Superior temporal gyrus (tissue), 1 donor: ENCODE data around the gene MBL2.

Experiments used
- DNase-seq: peaks from one replicate; pipeline ENCODE4 v3.0.0-alpha.2; 2016; ENCODE audit errors: extremely low spot score

Gene MBL2

DNA sequence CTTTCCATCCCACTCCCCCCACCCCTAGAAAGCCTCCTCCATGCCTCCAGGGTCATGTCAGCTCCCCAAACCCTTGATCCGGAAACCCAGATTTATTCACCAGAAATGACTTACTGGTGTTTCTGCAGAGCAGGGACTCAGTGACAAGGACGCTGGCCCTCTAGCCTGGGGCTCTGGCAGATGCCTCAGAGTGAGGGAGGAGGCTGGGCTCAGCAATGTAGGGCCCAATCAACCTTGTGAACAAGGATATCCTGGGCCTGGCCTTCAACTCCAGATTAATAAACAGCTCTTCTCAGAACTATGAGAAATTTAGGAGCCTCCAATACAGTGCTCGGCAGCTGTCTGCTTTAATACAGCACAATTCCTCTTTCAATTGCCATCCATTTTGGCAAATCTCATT lies at the start of gene MBL2:
MBL2 (minus strand) TSS at position 162 of the 400 bp plus-strand sequence. CDS start 1,149 bp downstream, outside the sequence.
- no peak for DNase-seq

DNA sequence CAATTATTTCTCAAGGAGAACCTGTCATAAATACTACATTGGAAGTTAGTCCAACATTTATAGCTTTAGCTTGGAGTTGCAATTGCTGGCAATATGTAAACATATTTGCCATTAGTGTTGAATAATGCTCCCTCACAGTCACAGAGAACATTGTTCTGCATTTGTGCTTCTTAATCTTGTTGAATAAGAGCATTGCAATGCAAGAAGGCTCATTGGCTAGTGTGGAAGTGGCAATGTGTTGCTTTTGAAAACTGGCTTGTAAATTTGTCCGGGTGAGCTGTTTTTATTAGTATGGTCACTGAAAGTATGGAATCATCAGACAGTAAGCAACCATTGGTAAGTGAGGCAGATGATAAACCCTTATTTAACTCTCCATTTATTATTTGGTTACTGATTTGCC lies 47.7 kb upstream of the MBL2 start:
- DNase-seq: no peak

DNA sequence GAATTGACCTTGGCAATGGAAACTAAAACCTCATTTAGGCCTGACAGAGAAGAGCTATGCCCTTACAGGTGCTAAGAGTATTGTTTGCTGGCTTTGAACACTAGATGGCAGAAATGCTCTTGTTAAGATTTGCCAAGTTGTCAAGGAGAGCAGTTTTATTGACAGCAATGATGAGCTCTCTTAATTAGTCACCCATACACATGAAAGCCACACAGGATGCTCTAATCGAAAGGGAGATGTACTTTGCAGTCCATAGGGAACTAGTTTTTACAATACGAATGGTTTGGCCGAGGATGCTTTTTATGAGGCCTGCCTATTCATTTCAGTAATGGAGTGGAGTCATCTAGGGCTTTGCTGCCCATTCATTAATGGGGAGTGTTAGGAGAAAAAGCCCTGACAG lies 45.4 kb upstream of the MBL2 start:
- peak; percentile 50 for DNase-seq

- DNase-seq: no peak
These were observed 41.9 kb upstream of the MBL2 start for GRCh38 chr10:52814506-52814905.

DNA sequence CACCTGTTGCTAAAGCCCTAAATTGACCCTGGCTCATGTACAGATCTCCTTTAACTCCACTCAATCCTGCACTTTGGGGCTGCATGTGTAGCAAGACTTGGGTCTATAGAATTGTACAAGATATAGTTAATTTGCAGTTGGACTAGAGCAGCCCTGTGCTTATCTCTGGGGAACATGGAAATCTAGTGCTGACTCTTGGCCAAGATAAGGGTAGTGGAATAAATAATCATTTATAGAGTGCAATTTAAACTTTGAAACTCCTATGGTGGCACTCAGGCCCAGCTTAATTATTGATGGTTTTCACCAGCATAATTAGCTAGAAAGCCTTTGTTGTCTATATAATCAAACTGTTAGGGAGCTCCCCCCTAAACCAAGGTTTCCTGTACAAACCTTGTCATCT lies 39.2 kb upstream of the MBL2 start:
- DNase-seq: no peak

DNA sequence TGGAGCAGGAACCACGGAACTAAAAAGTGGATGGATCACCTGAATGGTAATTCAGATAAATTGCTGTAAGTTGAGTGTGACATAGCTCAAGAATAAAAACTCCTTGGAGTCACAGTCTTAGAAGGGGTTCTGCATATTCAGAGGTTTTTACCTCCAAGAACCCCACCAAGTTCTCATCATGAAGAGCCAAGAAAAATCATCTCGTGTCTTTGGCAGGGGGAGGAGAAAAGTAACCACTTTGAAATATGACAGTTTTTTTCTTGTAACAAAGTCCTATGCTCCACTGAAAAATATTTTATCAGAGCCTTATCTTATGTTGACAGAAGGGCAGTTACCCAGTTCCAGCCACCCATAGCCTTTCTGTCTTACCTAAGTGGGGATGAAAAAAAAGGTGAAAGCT lies 38.2 kb upstream of the MBL2 start:
- DNase-seq: no peak

DNA sequence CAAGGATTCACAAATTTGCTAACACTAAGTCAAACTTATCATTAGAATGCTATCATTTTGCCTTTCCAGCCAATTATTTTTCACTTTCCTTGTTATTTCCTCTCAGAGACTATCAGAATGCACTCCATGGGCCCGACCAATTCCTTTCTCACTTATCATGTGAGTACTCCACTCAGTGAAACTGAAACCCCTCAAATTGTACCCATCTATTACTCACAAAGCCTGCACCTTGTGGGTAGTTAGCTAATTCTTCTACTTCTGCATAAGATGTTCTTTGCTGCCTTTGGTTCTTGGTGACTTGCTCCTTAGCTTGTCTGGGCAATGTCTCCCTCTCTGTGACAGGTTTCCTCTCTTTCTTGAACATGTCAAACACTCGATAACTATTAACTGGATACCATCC lies 35.2 kb upstream of the MBL2 start:
- no peak for DNase-seq

GRCh38 chr10:52805414-52806285 lies 33.1 kb upstream of the MBL2 start:
- DNase-seq: no peak

GRCh38 chr10:52801947-52802346 lies 29.4 kb upstream of the MBL2 start:
- DNase-seq: no peak

DNA sequence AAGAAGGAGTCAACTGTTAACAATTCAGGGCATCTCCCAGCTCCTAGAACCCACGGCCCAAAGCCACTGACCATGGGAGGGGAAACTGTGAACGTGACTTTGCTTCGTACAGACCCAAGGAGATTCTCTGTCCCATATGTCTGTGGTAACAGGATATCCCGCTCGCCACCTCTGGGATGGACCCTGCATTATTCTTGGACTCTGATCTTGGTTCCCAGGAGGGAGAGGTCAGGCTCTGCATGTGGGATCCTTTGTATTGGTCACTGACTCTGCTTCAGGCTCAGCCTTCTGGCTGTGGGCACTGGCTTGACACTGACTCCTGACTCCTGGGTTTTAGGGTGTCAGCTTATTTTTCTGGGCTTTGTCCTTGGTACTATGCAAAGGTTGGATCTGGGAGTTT lies 13.5 kb upstream of the MBL2 start:
- no peak for DNase-seq

- DNase-seq: no peak
These were observed 12.8 kb upstream of the MBL2 start for GRCh38 chr10:52785418-52785817.

GRCh38 chr10:52783726-52784125 lies 11.1 kb upstream of the MBL2 start:
- no peak for DNase-seq

GRCh38 chr10:52782554-52782953 lies 10.0 kb upstream of the MBL2 start:
- DNase-seq: no peak

- DNase-seq: no peak
These were observed 8.0 kb upstream of the MBL2 start for GRCh38 chr10:52780391-52781155.

- DNase-seq: peak; percentile 81
These were observed 7.2 kb upstream of the MBL2 start for GRCh38 chr10:52779541-52780390.

DNA sequence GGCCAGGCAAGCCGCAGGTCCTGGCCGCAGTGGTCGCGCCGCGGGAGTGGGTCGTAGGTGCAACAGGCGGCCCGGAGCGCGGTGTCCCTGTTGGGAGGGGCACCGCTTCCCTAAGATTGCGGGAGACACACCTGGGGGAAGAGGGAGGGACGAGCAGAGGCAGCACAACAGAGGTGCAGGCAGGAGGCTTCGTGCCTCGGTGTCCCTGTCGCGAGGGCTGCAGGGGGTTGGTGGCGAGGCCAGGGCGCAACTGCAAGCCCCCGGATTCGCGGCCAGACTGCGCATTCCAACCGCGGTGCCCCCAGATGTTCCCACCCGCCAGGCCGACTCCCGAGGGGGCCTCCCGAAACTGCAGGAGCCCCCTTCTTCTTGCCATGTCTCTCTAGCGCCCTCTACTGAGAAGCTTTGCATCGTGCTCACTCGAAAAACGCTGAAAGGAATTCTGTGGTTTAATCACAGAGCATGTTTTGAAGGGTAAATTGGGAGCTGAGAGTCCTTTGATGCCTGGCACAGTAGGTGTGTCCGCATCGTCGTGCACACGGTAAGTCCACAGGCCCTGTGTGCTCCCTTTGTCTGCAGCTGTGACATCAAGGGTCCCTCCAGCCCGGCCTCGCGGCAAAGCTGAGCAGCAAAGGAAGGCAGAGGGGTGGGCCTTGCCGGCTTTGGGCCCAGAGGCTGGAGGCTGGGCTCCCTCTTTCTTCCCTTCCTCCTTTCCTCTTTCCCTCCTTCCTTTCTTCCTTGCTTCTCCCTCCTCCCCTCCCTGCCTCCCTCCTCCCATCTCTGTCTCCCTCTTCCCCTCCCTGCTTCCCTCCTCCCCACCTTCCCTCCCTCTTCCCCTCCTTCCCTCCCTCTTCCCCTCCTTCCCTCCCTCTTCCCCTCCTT lies 6.2 kb upstream of the MBL2 start:
- DNase-seq: peak; percentile 51

GRCh38 chr10:52777414-52777813 lies 4.8 kb upstream of the MBL2 start:
- DNase-seq: no peak

GRCh38 chr10:52776471-52776903 lies 3.9 kb upstream of the MBL2 start:
- DNase-seq: no peak

GRCh38 chr10:52775132-52775647 lies 2.6 kb upstream of the MBL2 start:
- no peak for DNase-seq

DNA sequence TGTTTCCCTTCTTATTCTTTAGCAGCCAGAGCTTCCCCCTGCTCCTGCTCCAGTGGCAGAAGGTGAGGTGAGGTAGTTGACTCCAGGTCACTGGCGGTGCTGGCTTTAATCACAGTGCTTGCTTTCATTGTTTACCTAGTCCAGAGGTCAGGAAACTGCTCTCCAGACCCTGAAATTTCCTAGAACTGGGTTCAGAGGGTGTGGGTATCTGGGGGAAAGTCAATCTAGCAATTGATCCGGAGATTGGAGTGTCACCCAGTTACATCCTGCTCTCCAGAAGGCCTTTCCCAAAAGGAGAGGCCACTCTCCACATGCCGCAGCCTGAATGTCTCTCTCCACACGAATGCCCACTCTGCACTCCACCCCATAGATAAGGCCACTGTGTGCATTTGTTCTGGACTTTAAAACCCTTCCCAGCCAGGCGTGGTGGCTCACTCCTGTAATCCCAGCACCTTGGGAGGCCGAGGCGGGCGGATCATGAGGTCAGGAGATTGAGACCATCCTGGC lies 2.1 kb upstream of the MBL2 start:
- DNase-seq: no peak

DNA sequence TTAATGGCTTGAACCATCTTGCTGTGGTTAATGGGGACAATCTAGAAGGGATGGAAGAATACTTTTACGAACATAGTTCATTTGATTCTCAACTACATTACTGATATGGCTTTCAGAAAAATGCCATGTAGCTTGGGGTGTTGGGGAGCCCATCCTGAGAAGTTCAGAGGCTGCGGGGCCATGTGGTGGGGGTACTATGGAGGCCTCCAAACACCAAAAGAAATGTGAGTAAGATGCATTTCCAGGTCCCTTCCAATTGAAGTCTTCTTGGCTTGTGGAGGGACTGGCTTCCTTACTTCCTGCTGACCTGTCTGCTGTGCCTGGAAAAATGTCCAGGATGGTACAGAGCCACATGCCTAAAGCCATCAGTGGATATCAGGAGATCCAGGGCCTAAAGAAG lies 1.6 kb upstream of the MBL2 start:
- no peak for DNase-seq
